Astrocyte of the spinal cord (primary cell): ENCODE results near the gene SLC26A5.
"Not testable (repeated sequence)": the region's sequence is repeated elsewhere in the genome, so short reads cannot be mapped to it uniquely, and the experiment has no call there.

ENCODE experiments used
- DNase-seq: peaks from one replicate; pipeline ENCODE4 v3.0.0; 2011; ENCODE audit warnings: low read depth, low spot score
- H3K4me3 ChIP-seq: 2 replicates; pipeline ENCODE4 v1.5.1; 2011; ENCODE audit warnings: low read depth, mild to moderate bottlenecking, low read length, moderate library complexity
- CTCF ChIP-seq: IDR thresholded peaks from 2 replicates; pipeline ENCODE4 v1.5.1; 2012; ENCODE audit warnings: low read depth, mild to moderate bottlenecking, low read length, inconsistent platforms
- in situ Hi-C: cut with HindIII; loops from 2 replicates; pipeline ENCODE4 v1.10.0; 2017; ENCODE audit warnings: low sequenced_read_pairs

SLC26A5 gene

GRCh38 chr7:103412151-103412550 is 33.9 kb downstream of the SLC26A5 start:
- no peak for TF ChIP-seq CTCF
- H3K4me3 ChIP-seq = no peak overlapping the region
- in situ Hi-C loops = no loop called here
- no peak for DNase-seq

GRCh38 chr7:103405789-103406613 is 40.0 kb downstream of the SLC26A5 start:
- H3K4me3 ChIP-seq, DNase-seq, in situ Hi-C loops: not testable (repeated sequence)

- DNase-seq, in situ Hi-C loops, H3K4me3 ChIP-seq: not testable (repeated sequence)
These were observed 46.3 kb downstream of the SLC26A5 start for GRCh38 chr7:103399687-103400086.

- in situ Hi-C loops = no loop called here
- no peak for TF ChIP-seq CTCF
- H3K4me3 ChIP-seq = no peak overlapping the region
- no peak for DNase-seq
These were observed 47.4 kb downstream of the SLC26A5 start for GRCh38 chr7:103398483-103399127.

GRCh38 chr7:103396471-103396870 is 49.5 kb downstream of the SLC26A5 start:
- TF ChIP-seq CTCF = no peak
- H3K4me3 ChIP-seq = no peak overlapping the region
- in situ Hi-C loops = no loop called here
- no peak for DNase-seq

GRCh38 chr7:103395071-103395470 is 50.9 kb downstream of the SLC26A5 start:
- in situ Hi-C loops = no loop called here
- no peak overlapping the region for H3K4me3 ChIP-seq
- no peak for DNase-seq
- no peak for TF ChIP-seq CTCF

- no peak for DNase-seq
- in situ Hi-C loops = no loop called here
- TF ChIP-seq CTCF = no peak
- H3K4me3 ChIP-seq = no peak overlapping the region
These were observed 51.4 kb downstream of the SLC26A5 start for GRCh38 chr7:103394566-103394965.
